Activated T-helper 17 cell treated with anti-CD3 and anti-CD28 coated beads, Interleukin-2, amount 50 U/mL, for 72 hours (primary cell): ENCODE data around the gene NBPF11. TPM values are rescaled to one million over a fixed set of nuclear protein-coding genes. Genes with fewer than 3 reads are reported as not detected.
"Not testable (repeated sequence)": the region's sequence is repeated elsewhere in the genome, so short reads cannot be mapped to it uniquely, and the experiment has no call there.

ENCODE experiments used
- ATAC-seq: fragments of 150-1000 bp; cut with Tn5 transposase; replicated peaks from 2 replicates; pipeline ENCODE4 v1.10.0; 2021; ENCODE audit warnings: mild to moderate bottlenecking, moderate library complexity
- H3K27ac Mint-ChIP-seq: one replicate; pipeline ENCODE4 v1.8.0; 2022; ENCODE audit warnings: mixed read lengths
- H3K27me3 Mint-ChIP-seq: one replicate; pipeline ENCODE4 v1.8.0; 2022; ENCODE audit warnings: mixed read lengths
- H3K36me3 Mint-ChIP-seq: one replicate; pipeline ENCODE4 v1.8.0; 2022; ENCODE audit warnings: low read depth, mild to moderate bottlenecking, mixed read lengths
- H3K4me1 Mint-ChIP-seq: one replicate; pipeline ENCODE4 v1.8.0; 2022; ENCODE audit warnings: mixed read lengths
- H3K4me3 Mint-ChIP-seq: one replicate; pipeline ENCODE4 v1.8.0; 2022; ENCODE audit warnings: mild to moderate bottlenecking, mixed read lengths
- H3K9me3 Mint-ChIP-seq: one replicate; pipeline ENCODE4 v1.8.0; 2022; ENCODE audit warnings: mixed read lengths
- total RNA-seq, 2 donors: library from RNA; stranded (reverse); gene quantifications; one replicate each; pipeline ENCODE4 v1.2.3, GENCODE V29; 2022

Gene NBPF11
- total RNA-seq = 10 to 100 TPM in 1 of 2 donors, 1 to 10 TPM in 1; 9.0 to 11.7 TPM

DNA sequence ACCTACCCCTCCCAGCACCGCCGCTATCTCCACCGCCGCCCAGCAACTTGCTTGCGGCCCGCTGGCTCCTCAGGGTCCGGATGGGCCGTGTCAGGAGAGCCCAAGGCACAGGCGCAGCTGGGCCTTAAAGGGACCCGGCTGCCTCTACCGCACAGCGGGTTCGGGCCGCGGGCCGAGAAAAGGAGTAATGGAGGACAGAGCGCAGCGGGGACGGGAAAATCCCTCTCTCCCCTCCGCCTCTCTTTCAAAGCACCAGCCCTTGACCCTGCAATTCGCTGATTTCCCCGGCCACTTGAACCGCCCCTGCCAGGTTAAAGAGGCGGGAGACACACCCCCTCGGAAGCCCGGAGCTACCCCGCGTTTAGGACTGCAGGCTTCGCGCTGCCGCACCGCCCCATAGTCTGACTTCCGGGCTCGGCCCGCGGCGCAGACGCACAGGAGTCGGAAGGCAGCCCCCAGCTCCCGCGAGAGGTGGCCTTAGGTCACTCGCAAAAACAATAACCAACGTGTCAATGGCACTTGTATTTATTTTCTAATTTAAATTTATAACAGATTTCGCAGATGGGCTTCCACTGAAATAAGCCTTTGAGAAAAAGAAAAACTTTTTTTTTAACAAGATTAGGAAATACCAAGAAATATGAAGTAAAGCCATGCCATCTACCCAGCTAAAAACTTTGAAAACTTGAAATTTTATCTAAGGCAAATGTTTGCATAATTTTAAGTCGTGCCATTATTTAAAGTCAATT is at the start of gene NBPF11:
Gene NBPF11 (minus strand): TSS at position 371 of the 746 bp plus-strand sequence. CDS start 25,278 bp downstream, outside the sequence.
- not testable (repeated sequence) for H3K36me3 Mint-ChIP-seq, H3K27me3 Mint-ChIP-seq, H3K4me1 Mint-ChIP-seq, H3K9me3 Mint-ChIP-seq
- Mint-ChIP-seq H3K4me3 (peak within 1 kb of the TSS; percentile 95), H3K27ac (peak within 1 kb of the TSS; percentile 97)
- peak; percentile 99 for ATAC-seq

DNA sequence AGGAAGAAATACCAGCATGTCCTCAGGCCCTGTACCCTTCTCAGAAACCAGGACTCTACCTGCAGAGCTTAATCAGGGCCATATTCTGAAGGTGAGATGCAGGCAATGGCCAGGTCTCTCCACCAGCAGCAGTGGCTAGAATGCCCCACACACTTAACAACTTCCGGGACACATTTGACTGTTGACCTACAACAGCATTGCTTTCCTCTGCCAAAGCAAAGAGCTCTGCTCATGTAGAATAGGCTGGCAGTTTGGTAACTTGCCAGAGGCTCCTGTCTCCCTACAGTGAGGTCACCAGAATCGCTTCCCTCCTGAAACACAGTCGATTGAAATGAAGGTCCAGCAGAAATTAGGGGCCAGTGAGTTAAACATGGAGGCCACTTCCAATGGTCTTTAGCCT is 45.3 kb upstream of the NBPF11 start:
- H3K36me3 Mint-ChIP-seq, H3K4me3 Mint-ChIP-seq, H3K4me1 Mint-ChIP-seq, H3K27me3 Mint-ChIP-seq, H3K9me3 Mint-ChIP-seq, H3K27ac Mint-ChIP-seq: not testable (repeated sequence)
- peak; percentile 23 for ATAC-seq

DNA sequence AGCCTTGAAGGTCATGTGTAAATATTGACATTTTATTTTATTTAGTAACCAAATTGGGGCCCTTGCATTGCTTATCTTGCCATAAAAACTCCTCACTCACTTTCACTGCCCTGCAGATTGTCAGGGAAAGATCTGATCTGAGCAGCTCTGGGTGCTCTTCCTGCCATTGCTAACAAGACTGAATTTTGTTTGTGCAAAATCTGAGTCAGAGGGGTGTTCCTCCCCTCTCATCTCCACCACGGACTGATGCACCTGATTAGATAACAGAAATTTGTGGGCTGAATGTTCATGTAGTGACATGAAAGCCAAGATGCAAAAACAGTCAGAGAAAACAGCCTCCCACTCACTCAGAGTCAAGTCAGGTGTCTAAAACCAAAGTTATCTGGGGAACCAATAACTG is 44.9 kb upstream of the NBPF11 start:
- H3K4me1 Mint-ChIP-seq, H3K27ac Mint-ChIP-seq, H3K36me3 Mint-ChIP-seq, H3K27me3 Mint-ChIP-seq, H3K4me3 Mint-ChIP-seq, H3K9me3 Mint-ChIP-seq: not testable (repeated sequence)
- peak; percentile 65 for ATAC-seq

- H3K27ac Mint-ChIP-seq, H3K4me1 Mint-ChIP-seq, H3K9me3 Mint-ChIP-seq, H3K27me3 Mint-ChIP-seq, H3K4me3 Mint-ChIP-seq, H3K36me3 Mint-ChIP-seq: not testable (repeated sequence)
- peak; percentile 55 for ATAC-seq
These were observed 43.0 kb upstream of the NBPF11 start for GRCh38 chr1:148195115-148195514.

GRCh38 chr1:148188768-148189167 is 36.7 kb upstream of the NBPF11 start:
- not testable (repeated sequence) for H3K36me3 Mint-ChIP-seq, ATAC-seq, H3K4me1 Mint-ChIP-seq, H3K27ac Mint-ChIP-seq, H3K27me3 Mint-ChIP-seq, H3K9me3 Mint-ChIP-seq, H3K4me3 Mint-ChIP-seq

- not testable (repeated sequence) for H3K4me3 Mint-ChIP-seq, H3K27me3 Mint-ChIP-seq, H3K9me3 Mint-ChIP-seq, ATAC-seq, H3K36me3 Mint-ChIP-seq, H3K27ac Mint-ChIP-seq, H3K4me1 Mint-ChIP-seq
These were observed 26.6 kb upstream of the NBPF11 start for GRCh38 chr1:148178682-148179081.

GRCh38 chr1:148175414-148175813 is 23.3 kb upstream of the NBPF11 start:
- H3K4me3 Mint-ChIP-seq, H3K36me3 Mint-ChIP-seq, H3K9me3 Mint-ChIP-seq, H3K4me1 Mint-ChIP-seq, H3K27me3 Mint-ChIP-seq, ATAC-seq, H3K27ac Mint-ChIP-seq: not testable (repeated sequence)

GRCh38 chr1:148171995-148172394 is 19.9 kb upstream of the NBPF11 start:
- H3K27ac Mint-ChIP-seq, ATAC-seq, H3K27me3 Mint-ChIP-seq, H3K36me3 Mint-ChIP-seq, H3K9me3 Mint-ChIP-seq, H3K4me3 Mint-ChIP-seq, H3K4me1 Mint-ChIP-seq: not testable (repeated sequence)

- H3K27ac Mint-ChIP-seq = no peak overlapping the region
- peak; percentile 32 for ATAC-seq
- H3K4me3 Mint-ChIP-seq = no peak overlapping the region
- peaks cover 5% of the 10 kb centered on the region for H3K4me1 Mint-ChIP-seq
- H3K9me3 Mint-ChIP-seq = no peaks in the 10 kb centered on the region
- H3K36me3 Mint-ChIP-seq = no peaks in the 10 kb centered on the region
- H3K27me3 Mint-ChIP-seq = peaks cover 17% of the 10 kb centered on the region
These were observed 14.7 kb upstream of the NBPF11 start for GRCh38 chr1:148166558-148167492.

DNA sequence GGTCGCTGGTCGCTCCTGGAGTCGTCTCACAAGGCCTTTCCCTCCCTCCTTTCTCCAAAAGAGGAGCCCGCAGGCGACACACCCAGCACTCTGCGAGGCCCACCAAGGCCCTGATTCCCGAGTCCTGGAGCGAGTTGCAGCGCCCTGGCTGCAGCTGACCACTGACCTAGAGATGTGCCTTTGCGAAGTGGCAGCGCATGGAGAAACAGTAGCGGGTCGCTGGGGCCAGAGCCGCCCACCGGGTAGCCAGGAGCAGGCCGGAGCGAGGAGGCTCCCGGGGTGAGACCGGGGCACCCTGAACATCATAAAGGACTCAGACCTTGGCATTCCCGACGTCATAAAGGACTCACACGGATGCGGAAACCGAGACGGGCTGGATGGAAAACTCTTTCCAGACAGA is 10.3 kb upstream of the NBPF11 start:
- no peak for ATAC-seq
- H3K36me3 Mint-ChIP-seq = no peaks in the 10 kb centered on the region
- no peak overlapping the region for H3K4me3 Mint-ChIP-seq
- H3K27me3 Mint-ChIP-seq = peaks cover 21% of the 10 kb centered on the region
- H3K9me3 Mint-ChIP-seq = no peaks in the 10 kb centered on the region
- no peak overlapping the region for H3K27ac Mint-ChIP-seq
- peaks cover 5% of the 10 kb centered on the region for H3K4me1 Mint-ChIP-seq

GRCh38 chr1:148161053-148161901 is 9.2 kb upstream of the NBPF11 start:
- Mint-ChIP-seq H3K4me1 (no peaks in the 10 kb centered on the region), H3K9me3 (no peaks in the 10 kb centered on the region), H3K4me3 (no peak overlapping the region), H3K27ac (no peak overlapping the region), H3K27me3 (peaks cover 16% of the 10 kb centered on the region), H3K36me3 (no peaks in the 10 kb centered on the region)
- ATAC-seq = no peak

DNA sequence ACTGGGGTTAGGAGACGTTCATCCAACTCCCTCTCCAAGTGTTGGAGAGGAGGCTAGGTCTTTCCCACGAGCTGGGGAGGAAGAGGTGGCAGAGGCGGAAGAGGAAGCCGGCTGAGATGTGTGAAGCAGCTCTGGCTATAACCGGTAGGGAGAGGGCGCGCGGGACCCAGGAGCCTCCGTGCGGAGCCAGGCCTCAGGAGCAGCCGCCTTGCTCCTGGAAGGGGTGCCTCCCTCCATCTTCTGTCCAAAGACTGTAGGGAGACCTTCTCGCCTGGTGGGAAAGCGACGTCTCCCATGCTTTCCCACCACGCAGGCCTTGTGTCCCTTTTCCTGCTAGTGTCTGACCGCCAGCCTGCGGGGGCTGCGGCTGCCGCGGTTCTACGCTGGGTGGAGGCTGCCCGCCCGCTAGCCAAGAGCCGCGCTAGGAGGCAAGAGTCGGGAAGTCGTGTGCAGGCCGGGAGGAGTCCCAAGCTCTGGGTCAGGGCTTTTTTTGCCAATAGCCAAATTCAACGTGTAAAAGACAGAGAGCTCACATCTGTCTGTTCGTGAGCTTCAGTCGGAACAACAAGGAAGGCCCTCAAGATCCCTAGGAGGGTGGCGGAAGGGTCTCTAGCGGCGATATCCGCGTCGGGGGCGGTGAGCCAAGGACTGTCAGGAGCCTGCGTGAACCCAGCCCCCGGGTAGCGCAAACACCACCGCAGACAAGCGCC is 8.4 kb upstream of the NBPF11 start:
- H3K36me3 Mint-ChIP-seq = no peaks in the 10 kb centered on the region
- no peak overlapping the region for H3K27ac Mint-ChIP-seq
- H3K4me1 Mint-ChIP-seq = no peaks in the 10 kb centered on the region
- ATAC-seq = no peak
- H3K9me3 Mint-ChIP-seq = no peaks in the 10 kb centered on the region
- peaks cover 18% of the 10 kb centered on the region for H3K27me3 Mint-ChIP-seq
- no peak overlapping the region for H3K4me3 Mint-ChIP-seq

DNA sequence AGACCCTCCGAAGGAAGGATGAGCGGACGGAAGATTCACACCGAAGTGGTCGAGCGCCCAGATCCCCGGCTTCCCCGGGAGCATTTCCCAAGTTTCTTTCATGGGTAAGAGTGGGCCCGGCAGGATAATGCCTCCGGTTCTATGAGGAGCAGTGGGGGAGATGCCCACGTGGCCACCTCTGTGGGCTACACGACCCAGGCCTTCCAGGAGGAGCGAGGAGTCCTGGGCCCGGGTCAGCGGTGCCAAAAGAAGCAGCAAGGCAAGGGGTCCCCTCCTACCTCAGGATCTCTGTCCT is 7.9 kb upstream of the NBPF11 start:
- no peaks in the 10 kb centered on the region for H3K9me3 Mint-ChIP-seq
- ATAC-seq = no peak
- no peaks in the 10 kb centered on the region for H3K4me1 Mint-ChIP-seq
- H3K36me3 Mint-ChIP-seq = no peaks in the 10 kb centered on the region
- H3K4me3 Mint-ChIP-seq = no peak overlapping the region
- peaks cover 19% of the 10 kb centered on the region for H3K27me3 Mint-ChIP-seq
- no peak overlapping the region for H3K27ac Mint-ChIP-seq

DNA sequence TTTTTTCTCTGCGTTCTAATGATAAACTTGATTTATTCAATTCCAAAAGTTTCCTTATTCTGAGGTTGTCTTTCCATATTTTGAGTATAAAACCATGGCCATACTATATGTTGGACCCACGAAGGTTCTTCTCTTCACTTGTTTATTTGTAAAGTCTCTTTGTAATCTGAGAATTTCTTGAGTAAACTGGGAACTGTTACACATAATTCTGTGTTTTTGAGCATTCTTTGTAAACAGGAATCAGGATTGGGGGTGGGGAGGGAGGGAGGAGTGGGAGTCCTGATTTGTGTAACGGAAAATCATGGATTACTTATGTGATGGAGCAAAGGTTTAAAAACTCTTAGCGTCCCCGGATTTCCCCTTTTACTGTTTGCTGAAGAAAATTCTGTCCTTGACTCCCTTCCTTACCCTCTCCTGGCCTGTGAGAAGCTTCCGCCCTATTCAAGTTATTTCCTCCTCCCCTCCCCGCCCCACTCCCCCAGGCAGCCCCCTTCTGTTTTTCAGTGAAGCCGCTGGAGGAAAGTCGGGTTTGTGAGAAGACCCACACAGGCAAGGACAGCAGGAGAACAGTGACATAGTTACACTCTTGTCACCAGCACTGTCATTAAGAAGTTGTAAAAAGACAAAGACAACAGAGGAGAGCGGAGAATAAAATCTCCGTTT is 6.4 kb upstream of the NBPF11 start:
- Mint-ChIP-seq H3K9me3 (no peaks in the 10 kb centered on the region), H3K36me3 (no peaks in the 10 kb centered on the region), H3K27me3 (peaks cover 15% of the 10 kb centered on the region), H3K27ac (no peak overlapping the region), H3K4me3 (peak overlapping the region; percentile 32), H3K4me1 (no peaks in the 10 kb centered on the region)
- ATAC-seq = no peak
